Erythroblast (primary cell): Measurements from ENCODE around the gene NOS1AP.

Source experiments
- DNase-seq, 2 experiments: peaks; one replicate each; lab custom pipeline; 2025; lab: John Stamatoyannopoulos, UW
- GATA1 ChIP-seq: IDR thresholded peaks from 2 replicates; pipeline ENCODE4 v1.6.1; 2011; ENCODE audit warnings: low read depth, mild to moderate bottlenecking, control low read depth, low read length, moderate library complexity
- POLR2A ChIP-seq: IDR thresholded peaks from 2 replicates; pipeline ENCODE4 v1.6.1; 2011; ENCODE audit warnings: mild to moderate bottlenecking, low read length

Gene NOS1AP

GRCh38 chr1:162259894-162260455 is 190.5 kb downstream of the NOS1AP start:
- TF ChIP-seq POLR2A (no peak), GATA1 (no peak)
- DNase-seq = no peak

GRCh38 chr1:162264108-162264507 is 194.6 kb downstream of the NOS1AP start:
- DNase-seq = no peak
- no peak for TF ChIP-seq GATA1
- no peak for TF ChIP-seq POLR2A

GRCh38 chr1:162265983-162266382 is 196.5 kb downstream of the NOS1AP start:
- TF ChIP-seq POLR2A (no peak), GATA1 (no peak)
- DNase-seq = no peak

GRCh38 chr1:162270016-162270770 is 200.7 kb downstream of the NOS1AP start:
- TF ChIP-seq GATA1 (no peak), POLR2A (no peak)
- no peak for DNase-seq

GRCh38 chr1:162271972-162272371 is 202.5 kb downstream of the NOS1AP start:
- DNase-seq = no peak
- TF ChIP-seq GATA1 = no peak
- no peak for TF ChIP-seq POLR2A

- TF ChIP-seq GATA1 = no peak
- TF ChIP-seq POLR2A = no peak
- DNase-seq = no peak
Observed at GRCh38 chr1:162272419-162272818, 202.9 kb downstream of the NOS1AP start.

GRCh38 chr1:162275622-162276175 is 206.2 kb downstream of the NOS1AP start:
- no peak for DNase-seq
- no peak for TF ChIP-seq POLR2A
- TF ChIP-seq GATA1 = no peak

GRCh38 chr1:162276493-162276892 is 207.0 kb downstream of the NOS1AP start:
- peak; percentile 13 to 27 for DNase-seq

GRCh38 chr1:162279136-162279498 is 209.6 kb downstream of the NOS1AP start:
- no peak for TF ChIP-seq GATA1
- TF ChIP-seq POLR2A = no peak
- DNase-seq = no peak

More at GRCh38 chr1:162276493-162276892, 207.0 kb downstream of the NOS1AP start:
- no peak for TF ChIP-seq GATA1
- TF ChIP-seq POLR2A = no peak

- TF ChIP-seq GATA1 = no peak
- no peak for TF ChIP-seq POLR2A
- no peak for DNase-seq
Observed at GRCh38 chr1:162281426-162281825, 211.9 kb downstream of the NOS1AP start.

- no peak for TF ChIP-seq POLR2A
- no peak for TF ChIP-seq GATA1
- DNase-seq = no peak
Observed at GRCh38 chr1:162283657-162284056, 214.2 kb downstream of the NOS1AP start.

GRCh38 chr1:162284206-162284955 is 214.9 kb downstream of the NOS1AP start:
- TF ChIP-seq GATA1 = no peak
- TF ChIP-seq POLR2A = no peak
- peak; percentile 45 to 63 for DNase-seq

- no peak for TF ChIP-seq GATA1
- no peak for TF ChIP-seq POLR2A
- DNase-seq = peak; percentile 54 to 56
Observed at GRCh38 chr1:162285149-162285561, 215.7 kb downstream of the NOS1AP start.

GRCh38 chr1:162291000-162291399 is 221.5 kb downstream of the NOS1AP start:
- DNase-seq = no peak
- TF ChIP-seq GATA1 (no peak), POLR2A (no peak)

GRCh38 chr1:162292422-162292849 is 222.9 kb downstream of the NOS1AP start:
- TF ChIP-seq GATA1 = no peak
- TF ChIP-seq POLR2A = no peak
- DNase-seq = no peak
